GM12878 (cell line): ENCODE measurements around the gene RNF40. TPM values are rescaled to one million over a fixed set of nuclear protein-coding genes. Genes with fewer than 3 reads are reported as not detected.

Experiments
- ATAC-seq: fragments of 200-7000 bp; cut with Tn5 transposase; 3 replicates; pipeline ENCODE4 v1.9.1; 2020; ENCODE audit warnings: mild to moderate bottlenecking, moderate library complexity
- BruUV-seq: library from RNA; stranded (reverse); fragments of 400-500 nt; replicated peaks from 2 replicates; lab custom pipeline; 2021; lab: Mats Ljungman, UMichigan
- CTCF ChIA-PET: fragments of 300-600 bp; sonication (Branson Sonifier 250); formaldehyde crosslinking; extraction: SDS; loops from one replicate; lab custom pipeline; 2021; ENCODE audit warnings: inconsistent platforms; lab: Yijun Ruan, JAX
- POLR2A ChIA-PET: fragments of 350-600 bp; formaldehyde crosslinking; extraction: SDS; loops from one replicate; lab custom pipeline; 2021; ENCODE audit warnings: inconsistent platforms; lab: Charles Lee
- RAD21 ChIA-PET: fragments of 300-600 bp; sonication (Branson Sonifier 250); formaldehyde crosslinking; loops from one replicate; lab custom pipeline; 2023; ENCODE audit warnings: antibody characterized with exemption; ENCODE audit not compliant: unreplicated experiment; lab: Charles Lee
- SMC1A ChIA-PET: fragments of 300-600 bp; sonication (Branson Sonifier 250); formaldehyde crosslinking; loops from one replicate; lab custom pipeline; 2023; ENCODE audit not compliant: unreplicated experiment, uncharacterized antibody; lab: Charles Lee
- DNase-seq: peaks from one replicate; pipeline ENCODE4 v3.0.0-alpha.2; 2011; ENCODE audit warnings: low read depth, low spot score
- FAIRE-seq: peaks from 3 replicates; lab custom pipeline; 2011; peaks lifted over from hg19 to GRCh38; lab: Jason Lieb, UNC
- H2AFZ ChIP-seq: 2 replicates; pipeline ENCODE4 v1.6.0; 2011; ENCODE audit warnings: low read depth, low read length, control low read depth; ENCODE audit not compliant: control insufficient read depth
- H3K27ac ChIP-seq: 2 replicates; pipeline ENCODE4 v1.5.1; 2011; ENCODE audit warnings: control low read depth; ENCODE audit not compliant: control insufficient read depth, insufficient read depth
- H3K27me3 ChIP-seq, 2 experiments: replicated peaks in 1 of 2; 2 replicates each; pipeline versions ENCODE4 v1.6.0 to v1.6.1; 2011; ENCODE audit warnings: low read length in 1 of 2; ENCODE audit not compliant: control insufficient read depth in 2 of 2, insufficient read depth in 2 of 2
- H3K36me3 ChIP-seq, 2 experiments: 2 replicates each; pipeline ENCODE4 v1.5.1; 2011; ENCODE audit warnings: low read length in 1 of 2; ENCODE audit not compliant: control insufficient read depth in 2 of 2, insufficient read depth in 2 of 2
- H3K4me1 ChIP-seq: 2 replicates; pipeline ENCODE4 v1.6.1; 2011; ENCODE audit warnings: mild to moderate bottlenecking, low read length, moderate library complexity, mixed read lengths; ENCODE audit not compliant: control insufficient read depth, insufficient read depth
- H3K4me2 ChIP-seq: 2 replicates; pipeline ENCODE4 v1.6.0; 2011; ENCODE audit warnings: control low read depth; ENCODE audit not compliant: control insufficient read depth, insufficient read depth
- H3K4me3 ChIP-seq: fragments of 200-600 bp; sonication (generic); 2 replicates; pipeline ENCODE4 v1.5.1; 2016
- H3K79me2 ChIP-seq: 2 replicates; pipeline ENCODE4 v1.6.0; 2011; ENCODE audit warnings: low read length; ENCODE audit not compliant: control insufficient read depth, insufficient read depth
- H3K9ac ChIP-seq: 2 replicates; pipeline ENCODE4 v1.8.0; 2011; ENCODE audit warnings: low read length, control low read depth, mixed read lengths; ENCODE audit not compliant: control insufficient read depth, insufficient read depth
- H3K9me3 ChIP-seq: replicated peaks from 3 replicates; pipeline ENCODE4 v1.5.1; 2011; ENCODE audit warnings: mild to moderate bottlenecking, low read length; ENCODE audit not compliant: control insufficient read depth, insufficient read depth
- H4K20me1 ChIP-seq: 2 replicates; pipeline ENCODE4 v1.6.0; 2011; ENCODE audit not compliant: control insufficient read depth, insufficient read depth
- BRCA1 ChIP-seq: IDR thresholded peaks from 2 replicates; pipeline ENCODE4 v1.6.1; 2011; ENCODE audit warnings: low read depth, low read length, improper control_type of control experiment
- CBX5 ChIP-seq: sonication (generic); IDR thresholded peaks from 2 replicates; pipeline ENCODE4 v1.6.1; 2016; ENCODE audit warnings: low read depth, moderate library complexity, mild to moderate bottlenecking, inconsistent platforms
- CEBPZ ChIP-seq: fragments of 150-350 bp; IDR thresholded peaks from 2 replicates; pipeline ENCODE4 v1.6.1; 2016; ENCODE audit warnings: low read depth, low read length
- CHD4 ChIP-seq: fragments of 200-600 bp; sonication (generic); IDR thresholded peaks from 2 replicates; pipeline ENCODE4 v1.6.1; 2016; ENCODE audit warnings: mild to moderate bottlenecking
- CREB1 ChIP-seq: IDR thresholded peaks from 2 replicates; pipeline ENCODE4 v1.6.1; 2012; ENCODE audit warnings: low read depth, mild to moderate bottlenecking, inconsistent platforms
- DPF2 ChIP-seq: fragments of 450-650 bp; IDR thresholded peaks from 2 replicates; pipeline ENCODE4 v1.6.1; 2017; ENCODE audit warnings: mild to moderate bottlenecking
- LARP7 ChIP-seq: fragments of 450-650 bp; IDR thresholded peaks from 2 replicates; pipeline ENCODE4 v1.6.1; 2017; ENCODE audit warnings: mild to moderate bottlenecking
- RELB ChIP-seq: fragments of 450-650 bp; IDR thresholded peaks from 2 replicates; pipeline ENCODE4 v1.6.1; 2017; ENCODE audit warnings: low read depth, mild to moderate bottlenecking, moderate library complexity
- ZBTB33 ChIP-seq: fragments of 450-650 bp; IDR thresholded peaks from 2 replicates; pipeline ENCODE4 v1.6.1; 2017; ENCODE audit warnings: mild to moderate bottlenecking
- ZNF622 ChIP-seq: fragments of 450-650 bp; IDR thresholded peaks from 2 replicates; pipeline ENCODE4 v1.6.1; 2017; ENCODE audit warnings: mild to moderate bottlenecking, inconsistent platforms
- WGBS: methylation state at CpG from one replicate; pipeline ENCODE4 v1.1.6; 2016; ENCODE audit warnings: low lambda C conversion rate; ENCODE audit not compliant: insufficient replicate concordance, insufficient coverage; ENCODE audit errors: missing lambda C conversion rate; 5-methylcytosine and 5-hydroxymethylcytosine counted together
- in situ Hi-C: fragments of 300-500 bp; cut with MboI; formaldehyde crosslinking; loops from 9 replicates; pipeline ENCODE4 v1.14.3; 2018; ENCODE audit warnings: mixed read lengths
- intact Hi-C: fragments of 100-400 bp; cut with micrococcal nuclease; formaldehyde crosslinking; loops from one replicate; pipeline ENCODE4 v1.14.2; 2022; ENCODE audit not compliant: unreplicated experiment
- polyA plus RNA-seq, 11 experiments: library from polyadenylated mRNA; depleted of rRNA in 4 of 11; unstranded in 6 of 11; stranded (reverse) in 5 of 11; fragments of >200 nt; fragmentation: Nextera tagmentation in 4 of 11; fragmentation: Illumina TruSeq in 1 of 11; extraction: Ambion mirVana in 4 of 11; extraction: Trizol in 1 of 11; gene quantifications; 1 replicate in 1 of 11; 2 replicates in 10 of 11; pipeline versions ENCODE4 v1.2.1 to v1.2.3, GENCODE V29; 2011 to 2016; ENCODE audit warnings: inconsistent platforms in 2 of 11, missing spikeins in 2 of 11, low read depth in 1 of 11
- total RNA-seq, 4 experiments: library from RNA; depleted of rRNA in 3 of 4; stranded (reverse); fragments of >200 nt in 3 of 4; fragmentation: Illumina TruSeq in 1 of 4; extraction: Trizol in 1 of 4; gene quantifications; 2 replicates each; pipeline versions ENCODE4 v1.2.1 to v1.2.3, GENCODE V29; 2013 to 2021

RNF40 gene
- total and polyA plus RNA-seq, 10 of the 15 experiments (the other 5 are each of a cell fraction or from before 2014, with no cell fraction given), result 3.7 to 97.6 (median 58.4) TPM

- TF ChIP-seq CBX5 (no peak), DPF2 (no peak)
Observed at GRCh38 chr16:30764816-30765465, 2.8 kb downstream of the RNF40 start (continued).

- H3K36me3 ChIP-seq, result peaks cover 38 to 45% of the 10 kb centered on the region in 2 experiments; a peak in 3 of 4 replicates
- H3K4me1 ChIP-seq, result peaks cover 6% of the 10 kb centered on the region
- ChIA-PET CTCF (no interaction called here), RAD21 (no interaction called here), SMC1A (no interaction called here), POLR2A (no interaction called here)
- no TSS peak for BruUV-seq
- DNase-seq (no peak), ATAC-seq (no peak), FAIRE-seq (no peak)
- no peak overlapping the region for H2AFZ ChIP-seq
- no peak overlapping the region for H3K9ac ChIP-seq
- 96% methylated on average over 29 of the region's 29 CpGs for WGBS
- H3K79me2 ChIP-seq, result peaks cover 15% of the 10 kb centered on the region
- no peaks in the 10 kb centered on the region for H3K9me3 ChIP-seq
- in situ Hi-C loops (loop anchor here (25.0 kb wide), 1 partner anchor 1121 kb away; no protein-coding TSS in a partner anchor), intact Hi-C loops (no loop called here)
- H3K27me3 ChIP-seq, result no peaks in the 10 kb centered on the region
- no peaks in the 10 kb centered on the region for H4K20me1 ChIP-seq
- no peak overlapping the region for H3K4me2 ChIP-seq
- H3K4me3 ChIP-seq, result no peak overlapping the region
- no peak overlapping the region for H3K27ac ChIP-seq
- TF ChIP-seq ZBTB33, result no peak
- TF ChIP-seq CHD4, result no peak
- TF ChIP-seq CEBPZ, result no peak
- TF ChIP-seq BRCA1, result no peak
- no peak for TF ChIP-seq RELB
- TF ChIP-seq CREB1, result no peak
- no peak for TF ChIP-seq ZNF622
- no peak for TF ChIP-seq LARP7
Observed at GRCh38 chr16:30766206-30766932, 4.2 kb downstream of the RNF40 start.
